ENCODE data around the gene MEF2A.
"Not testable (repeated sequence)": the region's sequence is repeated elsewhere in the genome, so short reads cannot be mapped to it uniquely, and the experiment has no call there.

MEF2A gene

DNA sequence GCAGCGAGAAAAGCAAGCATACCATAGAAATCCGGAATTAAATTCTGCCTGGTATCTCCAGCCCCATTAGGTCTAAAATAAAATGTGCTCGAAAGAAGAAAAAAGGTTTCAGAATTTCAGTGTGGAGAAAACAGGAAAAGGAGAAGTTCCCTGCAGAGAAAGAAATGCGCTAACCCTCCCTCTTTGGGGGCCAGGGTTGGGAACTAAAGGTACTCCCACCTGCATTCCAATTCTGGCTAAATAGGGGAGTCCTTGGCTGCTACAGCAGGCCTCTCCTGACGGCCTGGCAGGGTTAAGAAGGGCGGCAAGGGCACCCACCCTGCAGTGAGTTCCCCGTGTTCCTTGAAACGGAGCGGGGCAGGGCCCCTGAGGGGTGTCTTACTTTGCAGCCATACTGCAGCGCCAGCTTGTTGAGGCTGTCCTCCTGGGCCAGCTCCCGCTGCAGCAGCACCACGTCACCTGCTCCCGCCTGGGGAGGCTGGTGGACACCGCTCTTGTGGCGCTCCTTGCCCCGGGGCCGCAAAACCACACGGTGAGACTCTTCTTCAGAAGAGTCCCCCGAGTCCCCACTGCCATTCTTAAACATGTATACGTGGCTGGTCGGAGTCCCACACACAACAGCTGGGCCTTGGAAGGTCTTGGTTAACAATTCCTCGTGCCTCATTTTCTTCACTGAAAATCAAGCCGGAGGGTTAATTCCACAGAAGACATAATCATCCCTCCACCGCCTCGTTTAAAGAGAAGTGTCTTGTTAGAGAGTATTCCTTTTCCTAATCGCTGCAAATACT, 165.7 kb downstream of the MEF2A start:
- DNase-seq (ENCODE audit: low spot score), result no peak

DNA sequence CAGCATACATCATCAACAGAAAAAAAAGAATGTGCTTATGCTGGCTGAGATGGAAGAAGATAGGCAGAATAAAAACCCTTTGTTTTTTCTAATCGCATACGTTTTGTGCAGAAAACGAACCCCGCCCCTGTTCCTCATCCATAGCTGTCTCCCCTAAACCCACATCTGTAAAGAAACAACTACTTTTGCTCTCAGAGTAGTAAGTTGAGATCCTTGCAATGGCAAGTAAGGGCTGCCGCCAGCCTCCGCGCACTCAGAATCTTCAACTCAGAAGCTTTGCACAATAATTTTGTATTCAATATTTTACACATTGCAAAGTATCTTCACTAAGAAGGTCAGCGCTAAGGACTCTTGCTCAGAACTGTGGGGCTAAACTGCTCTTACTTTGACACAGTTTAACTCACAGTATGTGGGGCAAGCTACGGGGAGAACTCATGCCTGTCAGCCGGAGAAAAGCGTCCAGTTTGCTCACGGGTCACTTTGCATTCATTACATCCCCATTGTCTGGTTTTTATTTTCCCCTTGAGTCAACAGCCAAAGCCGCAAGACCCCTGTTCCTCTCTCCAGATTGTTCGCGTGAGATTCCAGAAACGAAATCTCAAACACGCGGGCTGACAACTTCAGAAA, 166.5 kb downstream of the MEF2A start:
- DNase-seq (ENCODE audit: low spot score), result no peak

DNA sequence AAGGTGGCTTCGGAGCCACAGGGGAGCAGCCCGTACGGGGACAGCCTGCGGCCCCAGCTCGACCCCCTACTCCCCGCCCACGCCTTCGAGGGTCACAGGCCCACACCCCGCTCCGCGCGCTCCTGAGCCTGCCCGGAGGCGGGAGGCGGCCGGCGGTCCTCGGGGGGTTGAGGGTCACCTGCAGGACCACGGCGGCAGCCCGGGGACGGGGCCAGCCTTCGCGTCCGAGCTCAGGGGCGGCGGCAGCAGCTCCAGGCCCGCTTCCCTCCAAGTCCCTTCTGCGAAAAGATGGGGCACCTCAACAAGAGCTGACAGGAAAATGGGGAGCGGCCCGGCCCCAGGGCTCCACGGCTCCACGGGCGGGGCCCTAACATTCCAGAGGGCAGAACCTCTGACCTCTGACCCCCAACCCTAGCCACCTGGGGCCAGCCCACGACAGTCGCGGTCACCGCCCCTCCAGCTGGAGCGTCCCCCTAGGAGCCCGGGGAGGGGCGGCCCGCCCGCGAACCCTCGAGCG, 167.0 kb downstream of the MEF2A start:
- DNase-seq (ENCODE audit: low spot score), result no peak

DNA sequence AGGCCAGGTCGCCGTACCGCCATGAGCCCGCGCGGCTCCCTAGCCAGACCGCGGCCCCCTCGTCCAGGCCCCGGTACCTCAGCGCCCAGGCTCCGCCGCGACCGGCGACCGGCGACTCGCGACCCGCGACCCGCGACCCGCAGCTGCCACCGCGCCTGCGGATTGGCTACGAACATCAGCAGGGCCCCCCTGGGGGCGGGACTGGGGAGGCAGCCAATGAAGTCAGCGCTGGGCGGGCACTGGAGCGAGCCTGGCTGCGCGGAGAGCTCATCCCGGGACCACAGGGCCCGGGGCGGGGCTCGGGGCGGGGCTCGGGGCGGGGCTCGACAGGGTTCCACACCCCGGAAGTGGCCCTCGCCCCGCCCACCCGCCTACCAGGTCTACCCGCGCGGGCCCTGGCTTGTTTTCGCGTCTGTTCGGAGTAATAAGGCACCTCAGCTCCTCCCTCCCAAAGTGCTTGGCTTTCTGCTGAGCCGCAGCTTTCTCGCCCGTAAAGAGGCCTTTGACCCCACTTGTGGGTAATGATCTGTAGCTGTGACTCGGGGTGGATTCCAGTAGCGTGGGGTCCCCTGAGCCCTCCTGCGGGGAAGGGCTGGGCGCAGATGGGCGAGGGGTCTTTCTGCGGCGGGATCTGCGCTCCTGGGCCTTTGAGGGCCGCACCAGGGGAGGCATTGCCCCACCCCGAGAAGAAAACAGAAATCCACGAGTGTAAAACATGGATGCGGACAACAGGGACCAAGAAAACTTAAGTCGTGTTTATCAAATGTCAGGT, 167.7 kb downstream of the MEF2A start, which contains the start of gene LYSMD4:
LYSMD4 (minus strand) TSS at position 170 of the 772 bp plus-strand sequence. CDS start 1,438 bp downstream, outside the sequence.
- peak; percentile 97 for DNase-seq (ENCODE audit: low spot score)

DNA sequence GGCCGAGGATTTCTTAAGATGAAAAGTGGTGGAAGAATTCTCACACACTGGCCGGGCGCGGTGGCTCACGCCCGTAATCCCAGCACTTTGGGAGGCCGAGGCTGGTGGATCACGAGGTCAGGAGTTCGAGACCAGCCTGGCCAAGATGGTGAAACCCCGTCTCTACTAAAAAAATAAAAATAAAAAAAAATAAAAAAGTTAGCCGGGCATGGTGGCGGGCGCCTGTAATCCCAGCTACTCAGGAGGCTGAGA, 168.2 kb downstream of the MEF2A start:
- not testable (repeated sequence) for DNase-seq (ENCODE audit: low spot score)

DNA sequence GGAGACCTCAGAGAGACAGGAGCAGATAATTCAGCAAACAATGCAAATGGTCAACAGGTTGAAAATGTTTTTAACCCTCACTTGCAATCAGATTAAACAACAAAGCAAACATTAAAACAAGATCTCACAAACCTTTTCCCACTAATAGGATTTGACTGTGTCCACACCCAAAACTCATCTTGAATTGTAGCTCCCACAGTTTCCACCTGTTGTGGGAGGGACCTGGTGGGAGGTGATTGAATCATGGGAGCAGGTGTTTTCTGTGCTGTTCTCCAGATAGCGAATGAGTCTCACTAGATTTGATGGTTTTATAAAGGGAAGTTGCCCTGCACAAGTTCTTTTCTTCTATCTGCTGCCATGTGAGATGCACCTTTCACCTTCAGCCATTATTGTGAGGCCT, 168.8 kb downstream of the MEF2A start:
- DNase-seq (ENCODE audit: low spot score), result no peak

DNA sequence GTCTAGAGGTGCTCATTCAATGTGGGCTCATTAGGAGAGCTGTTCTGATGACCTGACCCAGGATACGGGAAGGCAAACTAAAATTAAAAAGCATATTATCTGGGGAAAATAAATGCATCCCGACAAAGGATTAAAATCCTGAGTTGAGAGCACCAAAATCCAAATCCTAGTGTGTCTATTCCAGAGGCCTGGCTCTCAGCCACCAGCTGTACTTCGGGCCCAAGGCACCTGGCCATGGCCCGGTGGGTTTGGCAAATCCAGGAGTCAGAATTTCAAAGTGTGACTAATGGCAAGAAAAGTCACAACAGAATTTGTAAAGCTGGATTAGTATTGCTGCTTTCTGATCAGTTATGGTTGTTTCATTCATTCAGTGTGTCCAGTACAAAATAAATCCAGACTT, 170.1 kb downstream of the MEF2A start:
- no peak for DNase-seq (ENCODE audit: low spot score)

DNA sequence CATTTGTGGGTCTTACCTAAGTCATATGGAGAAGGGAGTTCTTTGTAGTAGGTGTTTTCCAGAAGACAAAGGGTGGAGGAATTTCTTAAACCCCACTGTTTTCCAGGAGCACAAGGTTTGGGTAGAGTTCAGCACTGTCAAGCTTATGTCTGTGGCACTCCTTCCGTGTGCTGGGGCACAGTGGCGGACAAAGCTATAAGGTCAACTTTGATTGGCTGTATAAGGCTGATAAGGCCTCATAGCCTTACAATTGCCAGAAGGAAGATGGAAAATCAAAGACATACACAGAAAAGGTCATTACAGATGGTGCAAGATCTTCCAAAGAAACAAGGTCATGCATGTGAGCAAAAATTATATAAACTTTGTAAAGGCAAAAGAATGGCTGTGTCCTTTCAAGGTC, 170.9 kb downstream of the MEF2A start:
- no peak for DNase-seq (ENCODE audit: low spot score)

DNA sequence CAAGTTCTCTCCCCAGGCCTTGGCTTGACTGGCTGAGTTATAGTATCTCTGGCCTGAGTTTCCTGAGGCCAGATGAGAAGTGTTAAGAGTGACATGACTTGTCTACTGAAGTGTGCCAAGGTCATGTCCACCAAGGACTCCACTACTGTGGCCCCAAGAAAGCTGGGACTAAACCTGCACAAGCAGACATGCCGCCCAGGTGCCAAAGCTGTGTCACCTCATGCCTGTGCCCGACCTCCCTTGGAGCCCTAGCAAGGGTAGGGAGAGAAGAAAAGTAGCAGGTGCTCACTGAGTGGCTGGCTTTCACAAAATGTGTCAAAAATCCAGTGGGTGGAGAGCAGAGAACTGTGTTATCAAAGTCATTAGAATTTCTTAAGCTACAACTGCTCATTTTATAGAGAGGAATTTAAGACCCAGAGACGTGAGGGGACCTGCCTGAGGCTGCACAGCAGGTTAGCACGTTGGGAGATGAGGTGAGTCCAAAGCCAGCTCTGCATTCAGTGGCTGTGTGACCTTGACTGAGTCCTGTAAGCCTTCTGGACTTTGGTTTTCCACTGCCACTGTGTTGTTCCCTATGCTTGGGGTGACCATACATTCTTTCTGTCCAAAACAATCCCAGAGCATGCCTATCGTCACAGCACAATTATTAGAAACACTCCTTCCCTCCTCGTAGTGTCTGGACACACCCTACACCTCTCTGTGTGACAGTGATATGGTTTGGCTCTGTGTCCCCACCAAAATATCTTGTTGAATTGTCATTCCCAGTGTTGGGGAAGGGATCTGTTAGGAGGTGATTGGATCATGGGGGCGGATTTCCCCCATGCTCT, 172.4 kb downstream of the MEF2A start:
- no peak for DNase-seq (ENCODE audit: low spot score)

DNA sequence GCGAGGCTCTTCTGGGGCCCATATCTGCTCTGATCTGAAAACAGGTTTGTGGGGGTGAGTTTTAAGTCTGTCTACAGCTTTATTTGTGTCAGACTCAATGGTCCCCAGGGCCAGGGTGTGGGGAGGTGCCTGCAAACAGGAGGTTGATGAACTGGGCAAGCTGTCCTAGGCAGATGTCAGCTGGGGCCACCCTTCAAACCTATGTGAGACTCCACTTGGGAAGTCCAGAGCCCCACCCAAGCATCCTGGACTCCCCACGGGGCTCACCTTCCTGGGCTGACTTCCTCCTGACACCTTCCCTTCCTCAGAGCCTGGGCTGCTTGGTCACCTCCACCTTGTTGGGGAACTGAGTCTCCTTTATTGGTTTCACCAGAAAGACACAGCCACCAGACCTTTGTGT, 176.1 kb downstream of the MEF2A start:
- no peak for DNase-seq (ENCODE audit: low spot score)

DNA sequence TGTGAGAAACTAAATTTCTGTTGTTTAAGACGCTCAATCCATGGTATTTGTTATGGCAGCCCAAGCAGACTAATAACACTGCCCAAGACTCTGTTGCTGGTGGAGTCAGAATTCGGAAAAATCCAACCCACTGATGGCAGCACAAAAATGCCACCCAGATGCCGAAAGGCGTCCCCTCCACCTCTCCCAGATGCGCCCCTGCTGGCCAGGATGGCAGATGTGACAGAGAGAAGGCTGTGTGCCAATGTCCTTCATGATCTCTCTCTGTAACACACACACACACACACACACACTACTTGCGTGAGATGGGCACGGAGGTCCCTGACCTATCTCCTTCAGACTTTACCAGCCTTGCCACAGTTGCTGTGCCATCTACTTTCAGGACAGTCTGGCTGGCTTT, 178.4 kb downstream of the MEF2A start:
- DNase-seq (ENCODE audit: low spot score), result no peak

DNA sequence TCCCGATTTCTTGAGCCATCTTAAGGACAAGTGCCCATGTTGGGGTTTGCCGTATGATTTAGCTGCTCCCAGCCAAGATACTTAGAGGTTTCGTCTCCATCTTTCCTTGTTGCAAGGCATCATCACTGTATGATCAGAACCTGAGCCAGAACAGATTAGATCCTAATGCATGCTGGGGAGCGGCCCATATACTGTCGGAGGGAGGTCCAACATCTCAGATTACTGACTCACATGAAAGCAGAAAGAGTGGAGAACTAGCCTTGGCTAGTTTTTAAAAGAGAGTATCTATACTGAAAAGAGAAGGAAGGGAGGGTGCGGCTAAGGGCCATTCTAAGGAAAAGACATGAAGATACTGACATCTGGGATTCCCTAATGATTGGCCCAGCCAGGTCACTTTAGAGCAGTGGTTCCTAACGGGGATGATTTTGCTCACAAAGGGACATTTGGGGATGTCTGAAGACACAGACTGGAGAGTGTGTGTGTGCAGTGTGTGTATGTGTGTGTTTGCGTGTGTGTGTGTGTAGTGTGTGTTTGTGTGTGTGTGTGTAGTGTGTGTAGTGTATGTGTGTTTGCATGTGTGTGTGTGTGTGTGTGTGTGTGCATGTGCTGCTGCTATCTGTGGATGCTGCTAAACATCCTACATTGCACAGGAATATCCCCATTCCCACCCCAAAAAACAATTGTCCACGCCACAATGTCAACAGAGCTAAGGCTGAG, 179.7 kb downstream of the MEF2A start:
- DNase-seq (ENCODE audit: low spot score), result no peak

DNA sequence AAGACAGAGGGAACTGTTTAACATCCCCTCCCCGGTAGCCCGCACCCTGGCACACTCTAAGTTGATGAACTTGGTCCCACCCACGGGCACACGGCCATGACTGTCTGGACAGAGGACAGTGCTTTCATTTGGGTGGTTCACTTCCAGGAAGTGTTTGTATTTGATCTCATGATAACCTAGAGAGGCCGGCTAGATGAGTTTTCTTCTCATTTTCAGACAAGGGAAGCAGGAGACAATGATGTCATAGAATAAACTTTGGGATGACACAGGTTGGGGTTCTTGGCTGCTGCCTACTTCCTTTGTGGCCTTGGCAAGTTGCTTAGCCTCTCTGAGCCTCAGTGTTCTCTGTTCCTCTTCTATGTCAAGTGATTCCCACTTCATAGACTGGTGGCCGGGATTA, 183.6 kb downstream of the MEF2A start:
- DNase-seq (ENCODE audit: low spot score), result no peak

DNA sequence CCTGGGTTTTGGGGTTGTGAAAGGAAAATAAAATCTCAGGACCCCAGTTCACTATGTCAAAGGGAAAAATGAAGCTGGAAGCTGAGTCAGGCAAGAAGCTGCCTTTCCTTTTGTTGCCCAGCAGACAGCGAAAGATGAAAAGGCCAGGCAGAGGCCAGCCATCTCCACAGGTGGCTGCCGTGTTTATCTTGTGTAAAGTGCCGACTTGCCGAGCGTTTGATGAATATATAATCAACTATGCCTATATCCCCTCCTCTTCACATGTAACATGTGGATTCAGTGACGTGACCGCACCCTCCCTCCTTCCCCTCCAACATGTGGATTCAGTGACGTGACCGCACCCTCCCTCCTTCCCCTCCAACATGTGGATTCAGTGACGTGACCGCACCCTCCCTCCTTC, 184.5 kb downstream of the MEF2A start:
- DNase-seq (ENCODE audit: low spot score), result not testable (repeated sequence)

DNA sequence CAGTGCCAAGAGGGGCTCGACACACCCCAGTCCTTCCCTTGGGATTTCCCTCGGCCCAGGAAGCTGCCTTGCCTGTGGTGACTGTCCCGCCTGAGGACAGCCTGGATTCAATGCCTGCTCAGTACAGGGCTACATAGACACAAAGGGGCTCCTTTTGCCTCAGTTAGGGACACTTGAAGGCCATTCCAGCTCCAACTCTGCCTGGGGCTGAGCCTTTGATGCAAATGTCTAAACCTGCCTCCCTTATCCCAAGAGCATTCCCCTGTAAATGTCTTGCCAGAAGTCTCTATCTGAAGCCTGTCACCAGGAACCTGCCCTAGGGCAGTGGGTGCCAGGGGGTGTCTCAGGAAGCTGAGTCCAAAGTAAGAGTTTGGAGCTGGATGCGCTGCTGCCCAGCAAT, 186.8 kb downstream of the MEF2A start:
- no peak for DNase-seq (ENCODE audit: low spot score)

DNA sequence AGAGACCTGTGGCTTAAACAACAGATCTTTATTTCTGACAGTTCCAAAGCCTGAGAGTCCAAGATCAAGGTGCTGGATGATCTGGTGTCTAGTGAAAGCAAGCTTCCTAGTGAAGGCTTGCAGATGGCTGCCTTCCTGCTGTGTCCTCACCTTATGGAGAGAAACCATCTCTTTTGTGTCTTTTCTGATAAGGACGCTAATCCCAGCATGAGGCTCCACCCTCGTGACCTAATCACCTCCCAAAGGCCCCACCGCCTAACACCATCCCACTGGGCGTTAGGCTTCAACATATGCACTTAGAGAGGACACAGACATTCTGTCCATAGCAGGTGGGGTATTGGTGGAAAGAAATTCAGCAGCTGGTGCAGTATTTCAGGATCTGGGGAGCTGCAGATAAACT, 187.3 kb downstream of the MEF2A start:
- DNase-seq (ENCODE audit: low spot score), result no peak

DNA sequence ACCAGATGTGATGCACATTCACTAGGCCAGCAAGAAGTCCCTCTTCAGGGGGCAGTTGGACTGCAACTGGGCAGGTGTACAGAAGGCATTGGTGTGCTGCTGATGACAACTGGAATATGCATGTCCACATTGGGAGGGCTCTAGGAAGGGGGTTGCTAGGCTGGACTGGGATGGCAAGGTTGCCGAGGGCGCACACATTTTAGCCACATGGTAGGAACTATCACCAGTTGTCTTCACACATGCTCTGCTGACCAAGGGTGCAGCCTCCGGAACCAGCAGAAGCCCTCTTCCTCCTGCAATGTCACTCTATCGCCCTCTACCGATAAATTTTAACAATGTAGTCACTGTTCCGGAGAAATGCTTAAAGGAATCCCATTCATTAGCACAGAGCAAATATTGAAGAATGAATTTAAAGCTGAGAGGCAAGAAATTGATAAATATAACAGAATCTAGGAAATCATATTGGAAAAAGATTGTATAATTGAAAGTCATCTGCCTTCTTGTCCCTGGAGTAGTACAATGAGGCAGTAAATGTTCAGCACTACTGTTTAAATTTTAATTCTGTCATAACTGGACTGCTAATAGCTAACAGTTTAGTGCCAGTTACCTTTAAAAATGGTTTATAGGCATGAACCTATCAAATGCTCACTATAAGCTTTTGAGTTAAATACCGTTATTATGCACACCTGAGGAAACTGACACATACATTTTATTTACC, 190.1 kb downstream of the MEF2A start:
- DNase-seq (ENCODE audit: low spot score), result peak; percentile 74

DNA sequence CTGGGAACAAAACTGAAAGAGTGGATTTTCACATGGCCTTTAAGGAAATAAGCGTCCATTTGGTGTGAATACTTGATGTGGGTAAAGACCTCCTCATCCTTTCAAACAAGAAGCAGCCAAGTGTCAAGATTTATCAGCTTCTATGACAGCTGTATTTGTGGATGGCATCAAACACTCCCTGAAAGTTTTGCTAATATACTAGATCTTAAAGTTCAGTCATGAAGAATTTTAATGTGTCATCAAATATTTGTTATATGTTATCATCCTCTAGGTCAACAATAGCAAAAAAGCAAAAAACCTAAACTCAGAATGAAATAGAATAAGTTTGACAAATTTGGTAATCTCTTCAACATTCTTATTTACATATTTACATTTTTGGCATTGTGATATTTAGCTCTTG, 196.5 kb downstream of the MEF2A start:
- DNase-seq (ENCODE audit: low spot score), result no peak

DNA sequence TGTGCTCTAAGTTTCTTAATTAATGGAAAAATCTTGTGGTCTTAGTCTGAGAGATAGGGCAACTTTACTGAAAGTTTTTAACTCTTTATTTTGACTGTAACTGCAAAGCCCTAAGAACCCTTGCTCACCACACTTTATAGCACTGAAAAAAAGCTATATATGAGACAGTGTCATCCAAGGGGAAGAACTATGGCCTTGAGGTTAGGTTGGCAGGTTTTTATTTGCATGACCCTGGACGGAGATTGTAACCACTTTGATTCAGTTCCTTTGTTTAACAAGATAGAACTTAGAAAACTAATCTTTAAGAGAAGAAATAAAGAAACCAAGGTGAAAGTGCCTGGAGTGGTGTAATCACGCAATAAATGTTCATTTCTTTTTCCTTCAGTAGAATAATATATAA, 198.0 kb downstream of the MEF2A start:
- DNase-seq (ENCODE audit: low spot score), result no peak

DNA sequence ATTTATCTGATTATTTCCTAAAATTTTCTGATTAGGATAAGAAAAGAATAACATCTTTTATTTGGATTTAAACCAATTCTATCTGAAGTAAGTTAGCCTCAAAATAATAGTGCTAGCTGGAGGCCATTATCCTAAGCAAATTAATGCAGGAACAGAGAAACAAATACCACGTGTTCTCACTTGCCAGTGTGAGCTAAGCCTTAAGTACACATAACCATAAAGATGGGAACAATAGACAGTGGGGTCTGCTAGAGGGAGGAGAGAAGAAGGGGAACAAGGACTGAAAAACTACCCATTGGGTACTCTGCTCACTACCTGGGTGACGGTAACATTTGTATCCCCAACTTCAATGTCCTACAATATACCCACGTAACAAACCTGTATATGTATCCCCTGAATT, 198.7 kb downstream of the MEF2A start:
- DNase-seq (ENCODE audit: low spot score), result no peak

Data from CD4-positive, alpha-beta T cell treated with Interleukin-2 at 100 ng/mL for 4 hours (primary cell).